Thoracic aorta (tissue), 2 donors: Measurements from ENCODE around the gene RAB2B. TPM values are rescaled to one million over a fixed set of nuclear protein-coding genes. Genes with fewer than 3 reads are reported as not detected.

ENCODE experiments used
- ATAC-seq: fragments of 150-250 bp; one replicate; pipeline ENCODE4 v1.8.0; 2017; ENCODE audit warnings: low read depth; ENCODE audit not compliant: insufficient number of reproducible peaks, low FRiP score
- DNase-seq: peaks from one replicate; pipeline ENCODE4 v3.0.0-alpha.2; 2020; ENCODE audit warnings: low spot score
- H3K27ac ChIP-seq, 2 donors: fragments of 200-600 bp; sonication (generic); 1 replicate in 1 of 2; 2 replicates in 1 of 2; pipeline ENCODE4 v1.5.1; 2016; ENCODE audit warnings: mild to moderate bottlenecking in 2 of 2, moderate library complexity in 2 of 2
- H3K27me3 ChIP-seq: fragments of 200-600 bp; sonication (generic); replicated peaks from 2 replicates; pipeline ENCODE4 v1.6.0; 2016; ENCODE audit warnings: mild to moderate bottlenecking; ENCODE audit not compliant: insufficient read depth
- H3K36me3 ChIP-seq: fragments of 200-600 bp; sonication (generic); one replicate; pipeline ENCODE4 v1.5.1; 2016
- H3K4me1 ChIP-seq, 2 donors: fragments of 200-600 bp; sonication (generic); 1 replicate in 1 of 2; 2 replicates in 1 of 2; pipeline versions ENCODE4 v1.5.1 to v1.6.0; 2016; ENCODE audit warnings: low read depth in 2 of 2, mild to moderate bottlenecking in 1 of 2; ENCODE audit not compliant: control insufficient read depth in 1 of 2
- H3K4me3 ChIP-seq: fragments of 200-600 bp; sonication (generic); 2 replicates; pipeline ENCODE4 v1.5.1; 2016; ENCODE audit warnings: mild to moderate bottlenecking
- H3K9me3 ChIP-seq: fragments of 200-600 bp; sonication (generic); 2 replicates; pipeline ENCODE4 v1.5.1; 2016
- total RNA-seq, 2 donors: library from RNA; depleted of rRNA; stranded (reverse); fragments of >200 nt; gene quantifications; one replicate each; pipeline versions ENCODE4 v1.1.0 to v1.2.3, GENCODE V29; 2016
- TF ChIP-seq, protein P1 (sequence below): fragments of 200-600 bp; sonication (generic); IDR thresholded peaks from one replicate; pipeline ENCODE4 v1.5.1; 2019; ENCODE audit warnings: antibody characterized with exemption

RAB2B gene
- total RNA-seq, 2 donors from 2014 or later = 19.2 to 29.3 TPM

DNA sequence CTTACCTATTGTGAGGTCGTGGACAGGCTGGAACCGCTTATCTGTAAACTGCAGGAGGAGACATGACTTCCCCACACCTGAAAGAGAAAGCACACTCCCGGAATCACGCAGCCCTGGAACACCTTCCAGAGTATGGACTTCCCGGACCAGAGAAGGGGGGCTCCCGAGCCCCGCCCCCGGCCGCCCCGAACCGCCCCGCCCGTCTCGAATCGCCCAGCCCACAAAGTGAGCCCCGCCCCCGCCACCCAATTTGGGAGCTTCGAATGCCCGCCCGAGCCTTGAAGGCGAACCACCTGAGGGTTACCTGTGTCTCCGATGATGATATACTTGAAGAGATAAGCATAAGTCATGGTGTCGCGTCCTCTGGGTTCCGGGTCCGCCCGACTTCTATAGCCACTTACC, 235 bp downstream of the RAB2B start:
- Histone ChIP-seq H3K4me1 (peaks cover 17 to 23% of the 10 kb centered on the region in 2 donors), H3K27ac (peak overlapping the region; percentile 69 to 82), H3K9me3 (no peaks in the 10 kb centered on the region), H3K36me3 (peaks cover 4% of the 10 kb centered on the region), H3K4me3 (peak overlapping the region; percentile 99), H3K27me3 (no peaks in the 10 kb centered on the region)
- ATAC-seq (peak; percentile 87), DNase-seq (peak; percentile 55)
- TF ChIP-seq, protein P1, sequence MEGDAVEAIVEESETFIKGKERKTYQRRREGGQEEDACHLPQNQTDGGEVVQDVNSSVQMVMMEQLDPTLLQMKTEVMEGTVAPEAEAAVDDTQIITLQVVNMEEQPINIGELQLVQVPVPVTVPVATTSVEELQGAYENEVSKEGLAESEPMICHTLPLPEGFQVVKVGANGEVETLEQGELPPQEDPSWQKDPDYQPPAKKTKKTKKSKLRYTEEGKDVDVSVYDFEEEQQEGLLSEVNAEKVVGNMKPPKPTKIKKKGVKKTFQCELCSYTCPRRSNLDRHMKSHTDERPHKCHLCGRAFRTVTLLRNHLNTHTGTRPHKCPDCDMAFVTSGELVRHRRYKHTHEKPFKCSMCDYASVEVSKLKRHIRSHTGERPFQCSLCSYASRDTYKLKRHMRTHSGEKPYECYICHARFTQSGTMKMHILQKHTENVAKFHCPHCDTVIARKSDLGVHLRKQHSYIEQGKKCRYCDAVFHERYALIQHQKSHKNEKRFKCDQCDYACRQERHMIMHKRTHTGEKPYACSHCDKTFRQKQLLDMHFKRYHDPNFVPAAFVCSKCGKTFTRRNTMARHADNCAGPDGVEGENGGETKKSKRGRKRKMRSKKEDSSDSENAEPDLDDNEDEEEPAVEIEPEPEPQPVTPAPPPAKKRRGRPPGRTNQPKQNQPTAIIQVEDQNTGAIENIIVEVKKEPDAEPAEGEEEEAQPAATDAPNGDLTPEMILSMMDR = no peak

DNA sequence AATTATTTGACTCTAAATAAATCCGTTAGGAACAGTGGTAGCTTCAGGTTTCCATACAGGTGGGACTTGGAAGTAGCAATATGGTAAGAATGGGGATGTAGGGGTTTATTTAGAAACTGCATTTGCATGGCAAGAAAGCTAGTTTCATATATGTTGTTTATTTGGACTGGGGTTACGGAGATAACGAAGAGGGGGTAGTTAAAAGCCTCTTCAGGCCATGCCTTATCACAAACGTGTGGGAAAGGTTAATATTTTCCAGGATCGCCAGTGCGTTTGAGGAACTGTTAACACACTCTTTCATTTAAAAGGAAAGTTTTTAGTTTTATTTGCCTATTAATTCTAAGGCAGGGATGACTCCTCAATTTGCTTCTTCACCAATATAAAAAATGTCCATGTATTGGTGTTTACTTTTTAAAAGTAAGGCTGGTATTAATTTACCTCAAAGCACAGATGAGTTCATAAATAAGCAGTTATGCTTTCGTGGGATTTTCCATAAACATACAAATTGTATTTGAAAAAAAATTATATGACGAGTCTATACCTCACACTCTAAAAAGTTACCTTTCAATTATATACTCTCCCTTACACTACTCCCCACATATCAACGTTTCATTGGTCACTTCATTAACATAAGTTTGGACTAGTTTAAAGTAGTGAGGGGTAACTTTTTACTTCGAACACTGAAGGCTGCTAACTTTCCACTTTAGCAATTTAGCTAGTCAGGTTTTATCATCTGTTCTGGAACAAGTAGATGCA, 814 bp downstream of the RAB2B start:
- Histone ChIP-seq H3K4me1 (peaks cover 17 to 23% of the 10 kb centered on the region in 2 donors), H3K27me3 (no peaks in the 10 kb centered on the region), H3K9me3 (no peaks in the 10 kb centered on the region), H3K4me3 (peak overlapping the region; percentile 99), H3K36me3 (peaks cover 4% of the 10 kb centered on the region), H3K27ac (peak overlapping the region; percentile 69 to 82)
- TF ChIP-seq, protein P1 = no peak
- no peak for ATAC-seq
- no peak for DNase-seq

DNA sequence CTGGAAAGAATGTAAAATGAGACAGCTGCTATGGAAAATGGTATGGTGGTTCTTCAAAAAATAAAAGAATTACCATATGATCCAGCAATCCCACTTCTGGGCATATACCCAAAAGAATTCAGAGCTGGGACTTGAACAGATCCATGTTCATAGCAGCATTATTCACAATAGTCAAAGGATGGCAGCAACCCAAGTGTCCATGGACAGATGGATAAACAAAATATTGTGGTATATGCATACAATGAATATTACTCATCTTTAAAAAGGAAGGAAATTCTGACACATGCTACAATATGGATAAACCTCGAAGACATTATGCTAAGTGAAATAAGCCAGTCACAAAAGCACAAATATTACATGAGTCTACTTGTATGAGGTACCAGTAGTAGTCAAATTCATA, 9.1 kb downstream of the RAB2B start:
- H3K9me3 ChIP-seq = no peaks in the 10 kb centered on the region
- ATAC-seq (no peak), DNase-seq (no peak)
- no peaks in the 10 kb centered on the region for H3K4me1 ChIP-seq
- TF ChIP-seq, protein P1 = no peak
- H3K27me3 ChIP-seq = no peaks in the 10 kb centered on the region
- peaks cover 44% of the 10 kb centered on the region for H3K36me3 ChIP-seq
- H3K4me3 ChIP-seq = no peak overlapping the region
- H3K27ac ChIP-seq = no peak overlapping the region

DNA sequence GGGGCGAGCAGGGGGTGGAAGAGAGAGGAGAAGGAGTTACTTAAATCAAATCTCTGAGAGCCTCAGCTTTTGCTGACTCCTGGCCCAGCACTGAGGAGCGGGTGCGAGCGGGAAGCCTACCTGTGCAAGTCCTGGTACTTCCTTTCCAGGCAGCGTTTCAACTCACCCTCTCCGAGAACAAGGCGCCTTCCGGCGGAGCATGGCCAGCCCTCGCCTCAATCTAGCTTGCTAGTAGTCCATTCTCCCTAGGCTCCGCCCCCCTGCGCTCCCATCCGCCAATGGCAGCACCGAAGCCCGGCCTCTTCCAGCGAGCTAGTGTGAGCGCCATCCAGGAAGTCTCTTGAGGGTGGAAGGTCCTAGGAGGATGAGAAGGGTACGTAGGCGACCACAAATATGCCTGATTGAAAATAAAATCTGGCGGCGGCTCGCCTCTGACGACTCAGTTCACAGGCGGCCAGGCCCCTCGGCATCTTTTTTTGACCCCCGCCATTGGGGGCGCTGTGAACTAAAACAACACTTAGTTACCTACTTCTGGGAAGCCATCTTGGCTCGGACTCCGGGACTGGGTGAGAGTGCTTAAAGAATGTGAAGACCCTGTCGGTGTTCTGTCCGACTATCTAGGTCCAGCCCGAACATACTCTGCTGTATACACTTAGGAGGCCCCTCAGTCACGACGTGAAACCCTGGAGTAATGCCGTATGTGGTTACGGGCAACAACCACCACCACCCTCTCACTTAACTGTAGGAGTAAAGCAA, 20.7 kb downstream of the RAB2B start, which contains the start of gene CHD8:
Gene CHD8, minus strand, starts transcription at position 212 of the 756 bp plus-strand sequence. CDS start 24,480 bp downstream, outside the sequence.
- no peaks in the 10 kb centered on the region for H3K27me3 ChIP-seq
- peak within 1 kb of the TSS; percentile 92 for H3K4me3 ChIP-seq
- H3K9me3 ChIP-seq = no peaks in the 10 kb centered on the region
- TF ChIP-seq, protein P1 = peak; percentile 38
- DNase-seq (peak; percentile 99), ATAC-seq (peak; percentile 100)
- H3K27ac ChIP-seq = peak within 1 kb of the TSS; percentile 94 to 99
- H3K4me1 ChIP-seq = peaks cover 11 to 24% of the 10 kb centered on the region in 2 donors
- H3K36me3 ChIP-seq = peaks cover 5% of the 10 kb centered on the region

DNA sequence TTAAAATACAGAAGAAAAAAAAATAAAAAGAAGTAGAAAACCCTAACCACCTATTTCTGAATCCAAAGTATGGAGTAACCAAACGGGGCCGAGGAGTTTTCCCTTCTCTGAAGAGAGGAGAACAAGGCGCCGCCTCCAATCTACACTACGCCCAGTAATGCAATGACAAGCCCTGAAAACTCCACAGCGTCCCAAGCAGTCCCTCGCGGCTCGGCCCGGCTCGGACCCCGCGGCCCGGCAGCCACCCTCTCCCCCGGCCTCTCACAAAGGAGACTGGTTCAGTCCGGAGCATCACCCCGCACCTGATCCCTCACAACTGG, 21.2 kb downstream of the RAB2B start:
- H3K9me3 ChIP-seq = no peaks in the 10 kb centered on the region
- ATAC-seq (no peak), DNase-seq (no peak)
- no peaks in the 10 kb centered on the region for H3K27me3 ChIP-seq
- TF ChIP-seq, protein P1 = no peak
- no peaks in the 10 kb centered on the region for H3K36me3 ChIP-seq
- H3K4me3 ChIP-seq = peak overlapping the region; percentile 92
- H3K4me1 ChIP-seq = peaks cover 14 to 26% of the 10 kb centered on the region in 2 donors
- peak overlapping the region; percentile 82 to 94 for H3K27ac ChIP-seq
